GM12874 (cell line): Measurements from ENCODE around the gene INF2.

Source experiments
- TF ChIP-seq, protein P1 (sequence below): IDR thresholded peaks from 2 replicates; pipeline ENCODE4 v1.5.1; 2011; ENCODE audit warnings: low read depth, mild to moderate bottlenecking, control low read depth, low read length, moderate library complexity; ENCODE audit not compliant: insufficient read depth

Gene INF2

DNA sequence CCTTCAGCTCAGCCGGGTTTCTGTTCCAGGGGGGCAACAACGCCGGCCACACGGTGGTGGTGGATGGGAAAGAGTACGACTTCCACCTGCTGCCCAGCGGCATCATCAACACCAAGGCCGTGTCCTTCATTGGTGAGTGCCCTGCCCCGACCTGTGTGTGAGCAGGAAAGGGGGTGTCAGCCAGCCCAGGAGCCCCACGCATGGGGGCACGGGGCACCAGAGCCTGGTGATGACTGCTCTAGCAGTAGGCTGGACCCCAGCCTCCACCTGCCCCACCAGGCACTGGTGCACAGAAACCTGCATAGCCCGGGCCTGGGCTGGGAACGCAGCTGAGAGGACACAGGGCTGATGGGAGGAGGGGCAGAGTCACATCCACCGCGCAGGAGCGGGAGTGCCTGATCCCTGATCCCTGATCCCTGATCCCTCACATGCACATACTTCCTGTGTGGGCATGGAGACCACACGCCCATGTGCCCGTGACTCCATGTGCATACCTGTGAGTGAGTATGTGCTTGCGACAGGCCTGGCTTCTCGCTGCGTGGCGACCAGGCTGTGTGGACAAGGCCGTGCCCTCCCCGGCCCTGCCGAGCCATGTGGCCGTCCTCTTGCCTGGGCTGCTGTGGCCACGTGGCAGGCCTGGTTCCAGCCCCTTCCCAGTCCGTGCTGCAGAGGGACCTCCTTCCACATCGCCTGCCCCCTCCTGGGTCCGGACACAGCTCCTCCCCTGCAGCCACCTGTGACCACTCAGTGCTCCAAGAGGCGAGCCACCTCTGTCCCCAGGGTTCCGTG lies 45.8 kb downstream of the INF2 start:
- TF ChIP-seq, protein P1, sequence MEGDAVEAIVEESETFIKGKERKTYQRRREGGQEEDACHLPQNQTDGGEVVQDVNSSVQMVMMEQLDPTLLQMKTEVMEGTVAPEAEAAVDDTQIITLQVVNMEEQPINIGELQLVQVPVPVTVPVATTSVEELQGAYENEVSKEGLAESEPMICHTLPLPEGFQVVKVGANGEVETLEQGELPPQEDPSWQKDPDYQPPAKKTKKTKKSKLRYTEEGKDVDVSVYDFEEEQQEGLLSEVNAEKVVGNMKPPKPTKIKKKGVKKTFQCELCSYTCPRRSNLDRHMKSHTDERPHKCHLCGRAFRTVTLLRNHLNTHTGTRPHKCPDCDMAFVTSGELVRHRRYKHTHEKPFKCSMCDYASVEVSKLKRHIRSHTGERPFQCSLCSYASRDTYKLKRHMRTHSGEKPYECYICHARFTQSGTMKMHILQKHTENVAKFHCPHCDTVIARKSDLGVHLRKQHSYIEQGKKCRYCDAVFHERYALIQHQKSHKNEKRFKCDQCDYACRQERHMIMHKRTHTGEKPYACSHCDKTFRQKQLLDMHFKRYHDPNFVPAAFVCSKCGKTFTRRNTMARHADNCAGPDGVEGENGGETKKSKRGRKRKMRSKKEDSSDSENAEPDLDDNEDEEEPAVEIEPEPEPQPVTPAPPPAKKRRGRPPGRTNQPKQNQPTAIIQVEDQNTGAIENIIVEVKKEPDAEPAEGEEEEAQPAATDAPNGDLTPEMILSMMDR = no peak

DNA sequence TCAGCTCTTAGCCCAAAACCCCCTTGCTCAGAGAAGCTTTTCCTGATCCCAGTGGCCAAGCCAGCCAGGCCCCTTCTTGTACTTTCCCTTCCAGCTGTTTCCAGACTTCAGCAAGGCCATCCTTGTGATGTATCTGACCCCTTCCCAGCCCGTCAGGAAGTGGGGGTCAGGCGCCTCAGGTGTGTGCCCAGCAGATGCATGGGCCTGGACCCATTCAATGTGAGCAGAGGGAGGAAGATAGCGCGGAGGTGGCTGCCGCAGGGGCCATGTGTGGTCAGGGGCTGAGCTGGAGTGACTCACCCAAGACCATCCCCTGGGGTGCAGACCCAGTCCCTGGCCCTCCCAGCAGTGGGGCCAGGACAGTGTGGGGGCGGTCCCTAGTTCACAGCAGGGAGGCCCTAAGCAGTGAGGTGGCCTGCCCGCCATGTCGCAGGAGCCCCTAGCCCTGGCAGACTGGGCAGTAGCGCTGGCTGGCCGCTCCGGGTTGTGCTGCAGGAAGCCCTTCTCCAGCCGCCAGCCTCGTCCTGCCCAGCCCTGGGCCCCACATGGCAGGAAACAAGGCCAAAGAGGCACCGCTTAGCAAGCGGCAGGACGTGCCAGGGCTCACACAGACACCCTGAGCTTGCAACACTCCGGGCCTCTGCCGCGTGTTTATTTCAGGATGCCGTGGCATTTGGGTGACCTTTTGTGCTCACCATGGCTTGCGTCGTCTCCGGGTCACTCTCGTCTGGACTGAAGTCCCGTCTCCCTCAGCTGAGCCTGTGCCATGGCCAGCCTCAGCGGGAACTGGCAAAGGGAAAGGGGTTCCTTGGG lies 46.6 kb downstream of the INF2 start:
- TF ChIP-seq, protein P1 = no peak

DNA sequence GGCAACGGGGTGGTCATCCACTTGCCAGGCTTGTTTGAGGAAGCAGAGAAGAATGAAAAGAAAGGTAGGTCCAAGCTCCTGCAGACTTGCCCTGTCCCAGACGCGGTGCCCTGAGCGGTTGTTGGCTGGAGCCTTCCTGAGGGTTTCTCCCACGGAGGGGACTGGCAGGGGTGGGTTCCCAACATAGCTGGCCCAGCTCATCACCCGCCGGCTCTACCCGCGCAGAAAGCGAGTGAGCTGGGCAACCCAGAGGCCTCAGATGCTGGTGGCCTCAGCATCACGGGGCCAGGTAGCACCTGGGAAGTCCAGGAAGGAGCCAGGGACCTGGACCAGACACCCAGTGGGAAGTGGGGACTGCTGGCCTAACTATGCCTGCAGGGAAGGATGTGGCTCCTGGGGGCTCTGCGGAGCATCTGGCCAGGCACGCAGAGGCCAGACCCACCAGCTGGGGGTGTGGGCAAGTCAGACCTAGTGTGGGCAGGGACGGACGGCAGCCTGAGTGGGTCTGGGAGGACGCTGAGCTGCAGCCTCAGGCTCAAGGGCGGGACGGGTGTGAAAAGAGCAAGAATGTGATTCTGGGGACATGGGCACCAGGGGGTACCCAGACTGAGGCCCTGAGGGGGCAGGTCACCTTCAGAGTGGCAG lies 49.1 kb downstream of the INF2 start:
- TF ChIP-seq, protein P1 = no peak

DNA sequence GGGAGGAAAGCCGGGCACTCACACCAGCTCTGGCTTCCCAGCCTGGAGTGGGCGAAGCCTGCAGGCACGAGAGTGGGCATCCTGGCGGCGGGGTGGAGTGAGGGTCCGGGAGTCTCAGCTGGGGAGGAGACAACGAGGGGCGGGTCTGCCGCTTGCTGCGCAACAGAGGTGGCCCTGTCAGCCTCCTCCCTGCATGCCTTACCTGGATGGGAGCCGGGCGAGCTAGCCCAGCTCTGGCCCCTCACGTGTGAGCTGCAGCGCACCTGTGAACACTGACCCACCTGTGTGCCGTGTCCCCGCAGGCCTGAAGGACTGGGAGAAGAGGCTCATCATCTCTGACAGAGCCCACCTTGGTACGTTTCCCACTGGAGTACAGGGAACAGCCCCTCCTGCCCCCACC lies 49.6 kb downstream of the INF2 start:
- TF ChIP-seq, protein P1 = no peak

DNA sequence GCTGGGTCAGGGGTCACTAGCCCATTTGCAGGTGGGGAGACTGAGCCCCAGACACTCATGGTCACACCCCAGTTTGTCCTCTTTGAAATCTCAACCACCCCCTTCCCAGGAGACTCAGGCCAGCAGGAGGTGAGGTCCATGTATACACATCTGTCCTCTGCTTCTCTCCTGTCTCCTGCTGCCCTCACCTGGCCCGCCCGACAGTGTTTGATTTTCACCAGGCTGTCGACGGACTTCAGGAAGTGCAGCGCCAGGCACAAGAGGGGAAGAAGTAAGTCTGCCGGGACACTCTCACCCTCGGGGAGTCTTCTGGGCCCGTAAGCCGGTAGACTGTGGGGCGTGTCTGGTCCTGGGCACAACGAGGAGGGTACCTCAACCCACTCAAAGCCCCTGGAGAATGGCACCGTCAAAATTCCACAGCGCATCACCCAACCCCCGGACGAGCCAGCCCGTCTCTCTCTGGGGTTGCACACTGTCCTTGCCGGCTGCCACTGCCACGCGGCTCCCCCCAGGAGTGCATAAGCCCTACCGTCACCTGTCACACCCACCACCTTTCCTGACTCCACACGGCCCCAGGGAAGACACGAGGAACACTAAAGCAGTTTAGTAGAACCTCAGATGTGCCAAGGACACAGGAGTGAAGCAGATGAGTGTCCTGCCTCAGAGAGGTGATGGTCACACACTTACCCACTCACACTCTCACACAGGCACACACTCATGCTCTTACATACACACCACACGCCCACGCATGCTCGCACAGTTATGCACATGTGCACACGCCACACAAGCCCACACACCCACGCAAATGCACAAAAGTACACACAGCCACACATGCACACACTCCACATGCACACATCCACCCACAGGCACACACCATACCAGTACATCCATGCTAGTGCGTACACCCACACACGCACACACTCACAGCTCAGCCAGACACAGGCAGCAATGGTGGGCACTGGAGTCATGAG lies 50.4 kb downstream of the INF2 start:
- TF ChIP-seq, protein P1 = no peak

DNA sequence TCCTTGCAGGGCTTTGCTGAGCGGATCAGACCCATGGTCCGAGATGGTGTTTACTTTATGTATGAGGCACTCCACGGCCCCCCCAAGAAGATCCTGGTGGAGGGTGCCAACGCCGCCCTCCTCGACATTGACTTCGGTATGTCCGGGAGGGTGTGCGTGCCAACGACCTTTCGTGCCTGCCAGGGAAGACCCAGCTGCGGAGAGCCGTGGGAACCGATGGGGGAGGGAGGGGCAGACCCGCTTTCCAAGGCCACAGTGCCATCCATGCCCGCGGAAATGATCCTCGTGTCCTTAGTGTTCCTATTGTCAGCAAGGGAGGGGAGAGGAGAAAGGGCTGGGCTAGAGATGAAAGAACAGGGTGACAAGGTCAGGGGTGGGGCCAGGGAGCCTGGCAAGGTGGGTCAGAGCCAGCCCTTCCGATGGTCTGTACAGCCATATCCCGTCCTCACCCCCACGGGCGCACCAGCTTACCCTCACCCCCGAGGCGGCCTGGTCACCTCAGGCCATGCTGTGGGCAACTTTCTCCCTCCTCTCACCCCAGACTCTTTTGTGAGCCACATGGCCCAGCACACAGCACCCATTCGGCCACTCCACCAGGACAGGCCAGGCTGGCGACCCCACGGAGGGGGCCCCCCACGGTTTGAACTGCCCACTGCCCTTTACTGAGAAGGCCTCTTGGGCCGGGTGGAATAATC lies 51.8 kb downstream of the INF2 start:
- TF ChIP-seq, protein P1 = no peak
